Transverse colon (tissue), 4 donors: ENCODE measurements around the gene TRPC3. TPM values are rescaled to one million over a fixed set of nuclear protein-coding genes. Genes with fewer than 3 reads are reported as not detected.

Experiments used
- DNase-seq: peaks from one replicate; pipeline ENCODE4 v3.0.0-alpha.2; 2019
- H3K27ac ChIP-seq, 4 donors: fragments of 200-600 bp; sonication (generic); 2 replicates each; pipeline ENCODE4 v1.5.1; 2016 to 2018; ENCODE audit warnings: inconsistent platforms in 4 of 4
- H3K27me3 ChIP-seq: fragments of 200-600 bp; sonication (generic); 2 replicates; pipeline ENCODE4 v1.5.1; 2017; ENCODE audit warnings: inconsistent platforms
- H3K36me3 ChIP-seq, 4 donors: fragments of 200-600 bp; sonication (generic); 2 replicates each; pipeline ENCODE4 v1.5.1; 2017 to 2019; ENCODE audit warnings: inconsistent platforms in 4 of 4
- H3K4me1 ChIP-seq, 4 donors: fragments of 200-600 bp; sonication (generic); 2 replicates each; pipeline ENCODE4 v1.5.1; 2017 to 2020; ENCODE audit warnings: inconsistent platforms in 4 of 4
- H3K4me3 ChIP-seq, 4 donors: fragments of 200-600 bp; sonication (generic); 1 replicate in 1 of 4; 2 replicates in 3 of 4; pipeline versions ENCODE4 v1.5.1 to v1.6.1; 2017 to 2019; ENCODE audit warnings: inconsistent platforms in 4 of 4
- H3K9me3 ChIP-seq, 2 donors: fragments of 200-600 bp; sonication (generic); 2 replicates each; pipeline ENCODE4 v1.5.1; 2017 to 2019; ENCODE audit warnings: inconsistent platforms in 2 of 2
- EP300 ChIP-seq: sonication (generic); formaldehyde crosslinking; IDR thresholded peaks from one replicate; pipeline ENCODE4 v1.6.1; 2017; ENCODE audit warnings: antibody characterized with exemption, low read depth
- POLR2A ChIP-seq: fragments of 450-650 bp; IDR thresholded peaks from one replicate; pipeline ENCODE4 v1.6.1; 2016; ENCODE audit warnings: antibody characterized with exemption, mild to moderate bottlenecking, moderate library complexity
- POLR2AphosphoS5 ChIP-seq, 3 donors: sonication (generic); formaldehyde crosslinking; IDR thresholded peaks; one replicate each; pipeline ENCODE4 v1.6.1; 2016; ENCODE audit warnings: antibody characterized with exemption in 3 of 3
- WGBS, 2 donors: methylation state at CpG; one replicate each; pipeline ENCODE4 v1.1.5; 2018; ENCODE audit warnings: low coverage in 1 of 2; 5-methylcytosine and 5-hydroxymethylcytosine counted together
- in situ Hi-C, 4 donors: fragments of 200-750 bp; cut with MboI; loops; one replicate each; pipeline versions ENCODE4 v1.15.0 to v1.15.1; 2017; ENCODE audit warnings: low sequenced_read_pairs in 3 of 4, low pct_ligation_motif_present in 1 of 4, low pct_unique_long_range_greater_than_20kb in 1 of 4
- intact Hi-C: fragments of 100-400 bp; cut with DNase I; formaldehyde crosslinking; loops from one replicate; pipeline ENCODE4 v1.15.1; 2023; ENCODE audit warnings: low total_unique reads
- total RNA-seq, 4 donors: library from RNA; depleted of rRNA; stranded (reverse); fragments of >200 nt; gene quantifications; one replicate each; pipeline ENCODE4 v1.1.0, GENCODE V29; 2016
- TF ChIP-seq, protein P1 (sequence below), 5 experiments: fragments of 200-600 bp in 3 of 5; fragments of 450-650 bp in 2 of 5; sonication (generic) in 3 of 5; IDR thresholded peaks; 1 replicate in 2 of 5; 2 replicates in 3 of 5; pipeline ENCODE4 v1.5.1; 2016 to 2017; ENCODE audit warnings: antibody characterized with exemption in 5 of 5, inconsistent platforms in 3 of 5, mild to moderate bottlenecking in 2 of 5, moderate library complexity in 1 of 5

Gene TRPC3
- total RNA-seq, 4 donors from 2014 or later, result 1.1 to 3.4 (median 1.7) TPM; not detected in 1

DNA sequence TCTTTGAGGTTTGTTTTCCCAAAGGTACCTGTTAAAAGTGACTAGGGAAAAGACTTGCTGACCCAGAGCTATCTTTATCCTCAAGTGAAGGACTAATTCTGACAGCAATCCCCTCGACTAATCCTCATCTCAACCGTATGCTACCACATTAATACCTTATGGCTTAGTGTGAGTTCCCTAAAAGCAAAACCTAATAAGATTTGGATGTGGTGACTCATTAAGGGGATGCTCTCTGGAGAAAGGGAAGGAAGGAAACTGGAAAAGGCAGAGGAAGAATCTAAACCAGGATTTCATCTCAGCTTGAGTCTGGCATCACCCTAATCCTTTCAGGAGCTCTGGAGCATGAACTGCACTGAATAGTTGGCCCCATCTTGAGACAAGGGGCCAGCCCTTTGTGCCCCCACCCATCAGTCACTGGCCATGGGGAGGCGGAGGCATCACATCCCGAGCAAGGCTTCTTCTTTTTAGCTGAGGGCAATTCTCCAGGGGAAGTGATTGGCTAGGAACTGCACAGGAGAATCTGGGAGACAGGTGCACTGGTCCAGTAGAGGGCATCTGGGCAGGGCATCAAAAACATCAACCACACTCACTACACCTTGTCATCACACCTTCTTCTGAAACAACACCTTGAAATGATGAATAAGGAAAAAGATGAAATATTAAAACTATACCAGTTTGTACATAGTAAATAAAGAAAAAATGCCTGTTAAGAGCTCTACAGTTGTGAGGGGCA lies 74.7 kb downstream of the TRPC3 start:
- H3K4me1 ChIP-seq, result no peaks in the 10 kb centered on the region
- H3K9me3 ChIP-seq, result no peaks in the 10 kb centered on the region
- TF ChIP-seq POLR2AphosphoS5 (IDR thresholded peaks at IDR 0.05) (no peak), EP300 (no peak), POLR2A (no peak)
- TF ChIP-seq, protein P1, sequence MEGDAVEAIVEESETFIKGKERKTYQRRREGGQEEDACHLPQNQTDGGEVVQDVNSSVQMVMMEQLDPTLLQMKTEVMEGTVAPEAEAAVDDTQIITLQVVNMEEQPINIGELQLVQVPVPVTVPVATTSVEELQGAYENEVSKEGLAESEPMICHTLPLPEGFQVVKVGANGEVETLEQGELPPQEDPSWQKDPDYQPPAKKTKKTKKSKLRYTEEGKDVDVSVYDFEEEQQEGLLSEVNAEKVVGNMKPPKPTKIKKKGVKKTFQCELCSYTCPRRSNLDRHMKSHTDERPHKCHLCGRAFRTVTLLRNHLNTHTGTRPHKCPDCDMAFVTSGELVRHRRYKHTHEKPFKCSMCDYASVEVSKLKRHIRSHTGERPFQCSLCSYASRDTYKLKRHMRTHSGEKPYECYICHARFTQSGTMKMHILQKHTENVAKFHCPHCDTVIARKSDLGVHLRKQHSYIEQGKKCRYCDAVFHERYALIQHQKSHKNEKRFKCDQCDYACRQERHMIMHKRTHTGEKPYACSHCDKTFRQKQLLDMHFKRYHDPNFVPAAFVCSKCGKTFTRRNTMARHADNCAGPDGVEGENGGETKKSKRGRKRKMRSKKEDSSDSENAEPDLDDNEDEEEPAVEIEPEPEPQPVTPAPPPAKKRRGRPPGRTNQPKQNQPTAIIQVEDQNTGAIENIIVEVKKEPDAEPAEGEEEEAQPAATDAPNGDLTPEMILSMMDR (IDR thresholded peaks at IDR 0.05), result no peak
- no peak for DNase-seq
- 64 to 79% methylated on average over 2 to 4 of the region's 4 CpGs for WGBS, 2 donors
- H3K27ac ChIP-seq, result no peak overlapping the region
- intact Hi-C loops, result no loop called here
- H3K27me3 ChIP-seq, result peaks cover 4% of the 10 kb centered on the region
- H3K4me3 ChIP-seq, result no peak overlapping the region
- no peaks in the 10 kb centered on the region for H3K36me3 ChIP-seq
- in situ Hi-C loops, result no loop called here

DNA sequence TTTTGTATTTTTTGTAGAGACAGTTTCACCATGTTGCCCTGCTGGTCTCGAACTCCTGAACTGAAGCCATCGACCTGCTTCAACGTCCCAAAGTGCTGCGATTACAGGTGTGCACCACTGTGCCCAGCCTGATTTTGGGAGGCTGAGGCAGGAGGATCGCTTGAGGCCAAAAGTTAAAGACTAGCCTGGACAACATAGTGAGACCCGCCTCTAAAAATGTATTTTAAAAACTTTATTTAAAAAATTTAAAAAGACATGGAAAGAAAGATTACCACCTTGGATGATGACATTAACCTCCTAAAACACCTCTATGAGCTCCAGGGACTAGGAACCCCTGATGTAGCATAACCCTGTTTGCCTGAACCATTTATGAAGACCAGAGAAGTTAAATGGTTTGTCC lies 75.8 kb downstream of the TRPC3 start:
- Histone ChIP-seq H3K27me3 (peaks cover 4% of the 10 kb centered on the region), H3K36me3 (no peaks in the 10 kb centered on the region), H3K27ac (no peak overlapping the region), H3K9me3 (no peaks in the 10 kb centered on the region), H3K4me3 (no peak overlapping the region), H3K4me1 (no peaks in the 10 kb centered on the region)
- TF ChIP-seq, protein P1 (IDR thresholded peaks at IDR 0.05), result no peak
- TF ChIP-seq POLR2AphosphoS5 (IDR thresholded peaks at IDR 0.05) (no peak), POLR2A (no peak)
- 96 to 98% methylated on average over 6 of the region's 6 CpGs for WGBS, 2 donors
- in situ Hi-C loops, result no loop called here
- DNase-seq, result no peak
- intact Hi-C loops, result no loop called here

DNA sequence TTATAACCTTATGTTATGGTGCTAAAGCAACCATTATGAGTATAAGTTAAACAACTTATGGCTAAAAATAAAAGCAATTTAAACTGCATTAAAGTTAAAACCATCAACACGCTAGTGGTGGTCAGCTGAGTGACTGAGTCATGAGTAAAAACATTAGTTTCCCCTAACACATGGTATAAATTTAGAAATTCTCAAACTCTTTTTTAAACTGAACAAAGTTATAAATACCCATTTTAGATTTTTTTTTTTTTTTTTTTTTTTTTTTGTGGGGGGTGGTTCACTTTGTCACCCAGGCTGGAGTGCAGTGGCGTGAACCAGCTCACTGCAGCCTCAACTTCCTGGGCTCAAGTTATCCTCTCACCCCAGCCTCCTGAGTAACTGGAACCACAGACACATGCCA lies 76.2 kb downstream of the TRPC3 start:
- H3K4me3 ChIP-seq, result no peak overlapping the region
- WGBS, 2 donors, result 71 to 100% methylated on average over 1 to 2 of the region's 2 CpGs
- no peaks in the 10 kb centered on the region for H3K9me3 ChIP-seq
- H3K27me3 ChIP-seq, result peaks cover 4% of the 10 kb centered on the region
- H3K36me3 ChIP-seq, result no peaks in the 10 kb centered on the region
- peaks cover 0 to 3% (median 1%) of the 10 kb centered on the region in 4 donors for H3K4me1 ChIP-seq
- TF ChIP-seq, protein P1 (IDR thresholded peaks at IDR 0.05), result no peak
- TF ChIP-seq POLR2AphosphoS5 (IDR thresholded peaks at IDR 0.05), result no peak
- no peak overlapping the region for H3K27ac ChIP-seq
- intact Hi-C loops, result no loop called here
- no peak for DNase-seq
- in situ Hi-C loops, result no loop called here

DNA sequence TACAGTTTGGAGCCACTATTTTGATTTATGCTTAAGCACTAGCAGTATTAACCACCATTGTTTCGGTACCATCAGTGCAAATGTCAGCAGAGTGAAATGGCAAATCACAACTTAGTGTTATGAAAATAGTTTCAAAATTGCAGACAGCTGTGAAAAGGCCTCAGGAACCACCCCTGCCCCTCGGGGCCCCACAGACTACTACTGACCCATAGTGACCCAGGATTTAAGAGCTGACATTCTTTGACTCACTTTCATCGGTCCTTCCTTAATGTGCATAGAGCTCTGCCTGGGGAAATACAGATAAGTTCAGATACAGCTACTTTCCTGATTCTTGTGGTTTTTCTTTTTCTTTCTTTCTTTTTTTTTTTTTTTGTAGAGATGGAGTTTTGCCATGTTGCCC lies 78.3 kb downstream of the TRPC3 start:
- DNase-seq, result no peak
- in situ Hi-C loops, result no loop called here
- TF ChIP-seq POLR2AphosphoS5 (IDR thresholded peaks at IDR 0.05) (no peak), POLR2A (no peak), EP300 (no peak)
- TF ChIP-seq, protein P1 (IDR thresholded peaks at IDR 0.05), result no peak
- no peaks in the 10 kb centered on the region for H3K27me3 ChIP-seq
- H3K27ac ChIP-seq, result no peak overlapping the region
- intact Hi-C loops, result no loop called here
- H3K4me1 ChIP-seq, result peaks cover 0 to 11% (median 9%) of the 10 kb centered on the region in 4 donors
- H3K4me3 ChIP-seq, result no peak overlapping the region
- no peaks in the 10 kb centered on the region for H3K36me3 ChIP-seq
- H3K9me3 ChIP-seq, result no peaks in the 10 kb centered on the region
- WGBS, 2 donors, result 34 to 45% methylated on average over 2 to 3 of the region's 3 CpGs
